Measurements from ENCODE around the gene KRT7.

The KRT7 gene

DNA sequence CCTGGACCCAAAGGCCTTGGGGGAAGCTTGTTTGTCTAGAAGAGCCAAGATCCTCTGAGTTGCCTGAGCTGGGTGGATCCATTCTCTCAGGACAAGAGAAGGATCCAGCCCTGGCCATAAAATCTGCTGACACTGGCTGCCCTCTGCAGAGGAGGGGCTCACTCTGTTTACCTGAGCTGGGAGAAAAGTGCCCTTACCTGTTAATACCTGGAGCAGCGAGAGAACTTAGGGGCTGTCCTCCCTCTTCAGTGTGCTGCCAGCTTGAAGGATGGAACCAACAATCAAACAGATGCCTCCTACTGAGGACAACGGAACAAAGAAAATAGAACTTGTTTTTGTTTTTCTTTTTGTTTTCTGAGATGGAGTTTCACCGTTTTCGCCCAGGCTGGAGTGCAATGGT lies 7.3 kb upstream of the KRT7 start:
- Histone ChIP-seq H3K9me3 (ENCODE audit: insufficient read depth, low read length) (no peaks in the 10 kb centered on the region), H3K9me2 (replicated peaks; ENCODE audit: insufficient read depth, low read length) (no peaks in the 10 kb centered on the region), H3K27me3 (ENCODE audit: low read length) (no peaks in the 10 kb centered on the region; the same call in 1 of the 2 replicates), H3K36me3 (ENCODE audit: low read length) (no peaks in the 10 kb centered on the region), H3K9ac (ENCODE audit: low read length) (no peak overlapping the region), H2AFZ (ENCODE audit: low read depth, low read length, severe bottlenecking) (no peak overlapping the region), H4K20me1 (ENCODE audit: low read depth, low read length) (no peaks in the 10 kb centered on the region), H3K4me3 (ENCODE audit: insufficient read depth, low read length, poor library complexity, severe bottlenecking) (no peak overlapping the region), H3K79me2 (ENCODE audit: insufficient read depth, low read length) (no peaks in the 10 kb centered on the region), H3K4me2 (ENCODE audit: low read depth, low read length, poor library complexity, severe bottlenecking) (no peak overlapping the region), H3F3A (ENCODE audit: insufficient read depth) (no peaks in the 10 kb centered on the region), H3K27ac (ENCODE audit: low read depth, low read length) (no peak overlapping the region)
- TF ChIP-seq EZH2phosphoT487 (conservative IDR thresholded peaks at IDR 0.05; ENCODE audit: low read length): no peak
- TF ChIP-seq CTCF (IDR thresholded peaks at IDR 0.05; ENCODE audit: insufficient read depth, low read length, poor library complexity, severe bottlenecking): no peak

- Histone ChIP-seq H4K20me1 (ENCODE audit: low read depth, low read length) (no peaks in the 10 kb centered on the region), H2AFZ (ENCODE audit: low read depth, low read length, severe bottlenecking) (no peak overlapping the region), H3K27ac (ENCODE audit: low read depth, low read length) (no peak overlapping the region), H3K79me2 (ENCODE audit: insufficient read depth, low read length) (no peaks in the 10 kb centered on the region), H3K4me2 (ENCODE audit: low read depth, low read length, poor library complexity, severe bottlenecking) (no peak overlapping the region), H3K36me3 (ENCODE audit: low read length) (no peaks in the 10 kb centered on the region), H3K9ac (ENCODE audit: low read length) (no peak overlapping the region), H3K9me2 (replicated peaks; ENCODE audit: insufficient read depth, low read length) (no peaks in the 10 kb centered on the region), H3K9me3 (ENCODE audit: insufficient read depth, low read length) (no peaks in the 10 kb centered on the region), H3F3A (ENCODE audit: insufficient read depth) (no peaks in the 10 kb centered on the region), H3K27me3 (ENCODE audit: low read length) (no peaks in the 10 kb centered on the region; the same call in 1 of the 2 replicates), H3K4me3 (ENCODE audit: insufficient read depth, low read length, poor library complexity, severe bottlenecking) (no peak overlapping the region)
- TF ChIP-seq EZH2phosphoT487 (conservative IDR thresholded peaks at IDR 0.05; ENCODE audit: low read length) (no peak), CTCF (IDR thresholded peaks at IDR 0.05; ENCODE audit: insufficient read depth, low read length, poor library complexity, severe bottlenecking) (no peak)
These were observed 6.6 kb upstream of the KRT7 start for GRCh38 chr12:52226446-52226845.

- Histone ChIP-seq H3K4me2 (ENCODE audit: low read depth, low read length, poor library complexity, severe bottlenecking) (no peak overlapping the region), H3K27me3 (ENCODE audit: low read length) (no peaks in the 10 kb centered on the region; the same call in 1 of the 2 replicates), H3K9me2 (replicated peaks; ENCODE audit: insufficient read depth, low read length) (no peaks in the 10 kb centered on the region), H4K20me1 (ENCODE audit: low read depth, low read length) (no peaks in the 10 kb centered on the region), H3K9ac (ENCODE audit: low read length) (no peak overlapping the region), H3K4me3 (ENCODE audit: insufficient read depth, low read length, poor library complexity, severe bottlenecking) (no peak overlapping the region), H3K79me2 (ENCODE audit: insufficient read depth, low read length) (no peaks in the 10 kb centered on the region), H3F3A (ENCODE audit: insufficient read depth) (no peaks in the 10 kb centered on the region), H3K36me3 (ENCODE audit: low read length) (no peaks in the 10 kb centered on the region), H3K27ac (ENCODE audit: low read depth, low read length) (no peak overlapping the region), H2AFZ (ENCODE audit: low read depth, low read length, severe bottlenecking) (no peak overlapping the region), H3K9me3 (ENCODE audit: insufficient read depth, low read length) (no peaks in the 10 kb centered on the region)
- no peak for TF ChIP-seq EZH2phosphoT487 (conservative IDR thresholded peaks at IDR 0.05; ENCODE audit: low read length)
- TF ChIP-seq CTCF (IDR thresholded peaks at IDR 0.05; ENCODE audit: insufficient read depth, low read length, poor library complexity, severe bottlenecking): no peak
These were observed 5.4 kb upstream of the KRT7 start for GRCh38 chr12:52227606-52228166.
